OCI-LY3 (cell line): ENCODE data around the gene RAB24.

ENCODE experiments used
- CTCF ChIP-seq: fragments of 200-600, 300-600 bp; sonication (generic); IDR thresholded peaks from 2 replicates; pipeline ENCODE4 v1.5.1; 2014; ENCODE audit warnings: antibody characterized with exemption, low read length, low read depth
- EZH2phosphoT487 ChIP-seq: fragments of 200-600 bp; shearing (Covaris generic); IDR thresholded peaks from 2 replicates; pipeline ENCODE4 v1.6.1; 2018; ENCODE audit warnings: antibody characterized with exemption, mixed run types, low read depth

DNA sequence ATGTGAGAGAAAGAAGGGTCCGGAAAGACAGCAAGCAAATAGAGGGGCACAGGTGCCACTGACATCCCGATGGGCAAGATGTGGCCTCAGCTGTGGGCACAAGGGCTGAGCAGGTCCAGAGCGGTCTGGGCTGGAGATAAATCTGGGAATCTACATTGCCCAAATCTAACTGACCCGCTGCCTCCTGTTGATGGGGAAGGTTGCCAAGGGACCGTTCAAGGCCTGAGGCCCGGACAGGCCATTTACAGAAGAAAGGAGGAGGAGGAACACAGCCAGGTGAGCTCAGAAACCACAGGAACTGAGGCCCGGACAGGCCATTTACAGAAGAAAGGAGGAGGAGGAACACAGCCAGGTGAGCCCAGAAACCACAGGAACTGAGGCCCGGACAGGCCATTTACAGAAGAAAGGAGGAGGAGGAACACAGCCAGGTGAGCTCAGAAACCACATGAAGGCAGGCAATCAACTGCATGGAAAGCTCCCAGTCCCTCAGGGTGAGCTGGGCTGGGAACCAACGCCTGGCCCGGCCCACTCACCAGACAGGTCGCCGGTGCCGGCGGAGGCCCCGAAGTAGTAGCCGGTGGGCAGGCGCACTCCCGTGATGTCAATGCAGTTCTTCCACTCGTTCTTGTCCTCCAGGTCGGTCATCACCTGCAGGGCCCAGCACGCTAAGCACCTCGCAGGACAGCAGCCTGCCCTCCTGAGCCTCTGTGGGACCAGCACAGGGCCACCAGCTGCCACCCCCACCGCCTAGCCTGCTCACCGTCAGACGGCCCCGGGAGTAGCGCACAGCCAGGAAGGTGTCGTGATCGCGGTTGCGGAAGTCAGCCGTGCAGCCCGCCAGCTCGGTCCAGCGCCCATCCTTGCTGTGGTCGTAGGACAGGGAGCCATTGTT, 33.3 kb upstream of the RAB24 start:
- TF ChIP-seq CTCF (no peak), EZH2phosphoT487 (no peak)
